ENCODE data around the gene TUFM.
"Not testable (repeated sequence)": the region's sequence is repeated elsewhere in the genome, so short reads cannot be mapped to it uniquely, and the experiment has no call there.

- TF ChIP-seq CTCF (IDR thresholded peaks at IDR 0.05); ZNF423 (CRISPR knock-in tag; IDR thresholded peaks at IDR 0.05); MAX (CRISPR knock-in tag; IDR thresholded peaks at IDR 0.05); USF1 (CRISPR knock-in tag; IDR thresholded peaks at IDR 0.05); ATF6 (CRISPR knock-in tag; IDR thresholded peaks at IDR 0.05); SP1 (CRISPR knock-in tag; conservative IDR thresholded peaks at IDR 0.05); NR2C2 (CRISPR knock-in tag; IDR thresholded peaks at IDR 0.05); RELA (CRISPR knock-in tag; IDR thresholded peaks at IDR 0.05; ENCODE audit: borderline replicate concordance); E2F4 (CRISPR knock-in tag; IDR thresholded peaks at IDR 0.05; ENCODE audit: borderline replicate concordance, low read depth); CREB1 (CRISPR knock-in tag; IDR thresholded peaks at IDR 0.05): not testable (repeated sequence)
Measured at GRCh38 chr16:28807445-28808120, 38.6 kb downstream of the TUFM start.

Data from WTC11 (cell line).